ENCODE measurements around the gene RPS17. TPM values are rescaled to one million over a fixed set of nuclear protein-coding genes. Genes with fewer than 3 reads are reported as not detected.
"Not testable (repeated sequence)": the region's sequence is repeated elsewhere in the genome, so short reads cannot be mapped to it uniquely, and the experiment has no call there.

Gene RPS17
- total RNA-seq, 4 donors from 2014 or later: 2,008 to 3,328 (median 2,462) TPM

- no peak for TF ChIP-seq CTCF (IDR thresholded peaks at IDR 0.05)
- DNase-seq (ENCODE audit: low spot score) (no peak), ATAC-seq (ENCODE audit: low FRiP score) (no peak)
Observed at GRCh38 chr15:82538961-82539690, 1.1 kb downstream of the RPS17 start.

- DNase-seq (ENCODE audit: low spot score) (no peak), ATAC-seq (ENCODE audit: low FRiP score) (no peak)
- no peak for TF ChIP-seq CTCF (IDR thresholded peaks at IDR 0.05)
Observed at GRCh38 chr15:82537351-82537908, 2.8 kb downstream of the RPS17 start.

- TF ChIP-seq CTCF (IDR thresholded peaks at IDR 0.05): no peak
- DNase-seq (ENCODE audit: low spot score): no peak
- no peak for ATAC-seq (ENCODE audit: low FRiP score)
Observed at GRCh38 chr15:82536409-82537350, 3.6 kb downstream of the RPS17 start.

GRCh38 chr15:82535566-82536408 is 4.5 kb downstream of the RPS17 start:
- DNase-seq (ENCODE audit: low spot score) (no peak), ATAC-seq (ENCODE audit: low FRiP score) (no peak)
- TF ChIP-seq CTCF (IDR thresholded peaks at IDR 0.05): no peak

GRCh38 chr15:82535151-82535550 is 5.1 kb downstream of the RPS17 start:
- ATAC-seq (ENCODE audit: low FRiP score); DNase-seq (ENCODE audit: low spot score): not testable (repeated sequence)

- ATAC-seq (ENCODE audit: low FRiP score); DNase-seq (ENCODE audit: low spot score): not testable (repeated sequence)
Observed at GRCh38 chr15:82534457-82534861, 5.8 kb downstream of the RPS17 start.

GRCh38 chr15:82533801-82534200 is 6.5 kb downstream of the RPS17 start:
- ATAC-seq (ENCODE audit: low FRiP score): no peak
- no peak for DNase-seq (ENCODE audit: low spot score)
- no peak for TF ChIP-seq CTCF (IDR thresholded peaks at IDR 0.05)

Measured in omental fat pad (tissue), 4 donors.